Glomerular visceral epithelial cell (primary cell): ENCODE data around the gene CNTN1.
"Not testable (repeated sequence)": the region's sequence is repeated elsewhere in the genome, so short reads cannot be mapped to it uniquely, and the experiment has no call there.

ENCODE experiments used
- DNase-seq: peaks from one replicate; pipeline ENCODE4 v3.0.0-alpha.2; 2016; ENCODE audit errors: extremely low spot score

Gene CNTN1

GRCh38 chr12:41032386-41032785, 340.1 kb downstream of the CNTN1 start:
- DNase-seq: no peak

- no peak for DNase-seq
Measured at GRCh38 chr12:41034686-41035085, 342.4 kb downstream of the CNTN1 start.

- DNase-seq: no peak
Measured at GRCh38 chr12:41039461-41039860, 347.2 kb downstream of the CNTN1 start.

GRCh38 chr12:41045509-41045908, 353.3 kb downstream of the CNTN1 start:
- no peak for DNase-seq

- no peak for DNase-seq
Measured at GRCh38 chr12:41049033-41049432, 356.8 kb downstream of the CNTN1 start.

GRCh38 chr12:41051954-41052353, 359.7 kb downstream of the CNTN1 start:
- no peak for DNase-seq

- no peak for DNase-seq
Measured at GRCh38 chr12:41052441-41052840, 360.2 kb downstream of the CNTN1 start.

GRCh38 chr12:41053046-41053445, 360.8 kb downstream of the CNTN1 start:
- no peak for DNase-seq

- peak; percentile 10 for DNase-seq
Measured at GRCh38 chr12:41055875-41056577, 363.8 kb downstream of the CNTN1 start.

GRCh38 chr12:41058266-41058665, 366.0 kb downstream of the CNTN1 start:
- DNase-seq: no peak

GRCh38 chr12:41061192-41061591, 369.0 kb downstream of the CNTN1 start:
- no peak for DNase-seq

- DNase-seq: no peak
Measured at GRCh38 chr12:41064411-41064810, 372.2 kb downstream of the CNTN1 start.

GRCh38 chr12:41067941-41068645, 375.9 kb downstream of the CNTN1 start:
- no peak for DNase-seq

- no peak for DNase-seq
Measured at GRCh38 chr12:41073633-41074472, 381.6 kb downstream of the CNTN1 start.

- DNase-seq: no peak
Measured at GRCh38 chr12:41074473-41074769, 382.2 kb downstream of the CNTN1 start.

GRCh38 chr12:41076114-41076513, 383.9 kb downstream of the CNTN1 start:
- DNase-seq: no peak

- DNase-seq: not testable (repeated sequence)
Measured at GRCh38 chr12:41081241-41081640, 389.0 kb downstream of the CNTN1 start.

GRCh38 chr12:41089438-41089837, 397.2 kb downstream of the CNTN1 start:
- no peak for DNase-seq

- DNase-seq: no peak
Measured at GRCh38 chr12:41092115-41092514, 399.9 kb downstream of the CNTN1 start.

- no peak for DNase-seq
Measured at GRCh38 chr12:41096797-41097196, 404.6 kb downstream of the CNTN1 start.

GRCh38 chr12:41100572-41100971, 408.3 kb downstream of the CNTN1 start:
- DNase-seq: no peak

- DNase-seq: no peak
Measured at GRCh38 chr12:41101806-41102205, 409.6 kb downstream of the CNTN1 start.

GRCh38 chr12:41103614-41104013, 411.4 kb downstream of the CNTN1 start:
- DNase-seq: no peak
